Measurements from ENCODE around the gene SMIM5.

- no peak for TF ChIP-seq CTCF (optimal IDR thresholded peaks at IDR 0.05 in 1 of 3, IDR thresholded peaks at IDR 0.05 in 1 of 3, conservative IDR thresholded peaks at IDR 0.05 in 1 of 3; ENCODE audit: extremely low read depth in 1 of 3, insufficient read depth in 2 of 3, low read length in 3 of 3)
- TF ChIP-seq EZH2 (IDR thresholded peaks at IDR 0.05; ENCODE audit: low read length), result no peak
Observed at GRCh38 chr17:75621489-75621888, 11.7 kb upstream of the SMIM5 start.

Data from keratinocyte (primary cell).